CD14-positive monocyte (primary cell): Measurements from ENCODE around the gene TMPRSS11A. TPM values are rescaled to one million over a fixed set of nuclear protein-coding genes. Genes with fewer than 3 reads are reported as not detected.

Experiments
- DNase-seq, 3 donors: peaks; one replicate each; pipeline ENCODE4 v3.0.0-alpha.2; 2011 to 2022
- H2AFZ ChIP-seq: 2 replicates; pipeline ENCODE4 v1.6.0; 2012; ENCODE audit warnings: mild to moderate bottlenecking, low read depth, low read length, inconsistent platforms; ENCODE audit not compliant: insufficient read depth, poor library complexity, severe bottlenecking
- H3K27ac ChIP-seq, 2 donors: 1 replicate in 1 of 2; 2 replicates in 1 of 2; pipeline ENCODE4 v1.5.1; 2012 to 2013; ENCODE audit warnings: low read length in 2 of 2, control low read depth in 1 of 2, inconsistent platforms in 1 of 2, low read depth in 1 of 2, mild to moderate bottlenecking in 1 of 2
- H3K27me3 ChIP-seq, 2 donors: one replicate each; pipeline versions ENCODE4 v1.6.0 to v1.6.1; 2011 to 2013; ENCODE audit warnings: low read length in 2 of 2; ENCODE audit not compliant: control insufficient read depth in 2 of 2, insufficient read depth in 2 of 2
- H3K36me3 ChIP-seq, 2 donors: replicated peaks in 1 of 2; 1 replicate in 1 of 2; 2 replicates in 1 of 2; pipeline versions ENCODE4 v1.5.1 to v1.6.1; 2012 to 2013; ENCODE audit warnings: low read length in 2 of 2, control low read depth in 1 of 2, inconsistent platforms in 1 of 2, mild to moderate bottlenecking in 1 of 2; ENCODE audit not compliant: insufficient read depth in 2 of 2, control insufficient read depth in 1 of 2
- H3K4me1 ChIP-seq, 2 donors: 1 replicate in 1 of 2; 2 replicates in 1 of 2; pipeline versions ENCODE4 v1.5.1 to v1.6.1; 2012 to 2013; ENCODE audit warnings: low read length in 2 of 2, control low read depth in 1 of 2, inconsistent platforms in 1 of 2, mild to moderate bottlenecking in 1 of 2, moderate library complexity in 1 of 2; ENCODE audit not compliant: insufficient read depth in 2 of 2, control insufficient read depth in 1 of 2
- H3K4me2 ChIP-seq: replicated peaks from 2 replicates; pipeline ENCODE3; 2012; ENCODE audit warnings: low read length, moderate library complexity, mild to moderate bottlenecking; ENCODE audit not compliant: poor library complexity, severe bottlenecking; ENCODE audit errors: extremely low read depth
- H3K4me3 ChIP-seq, 3 experiments: fragments of 200-600 bp in 1 of 3; sonication (generic) in 1 of 3; replicated peaks in 1 of 3; 1 replicate in 2 of 3; 2 replicates in 1 of 3; pipeline ENCODE4 v1.5.1; 2011 to 2013; ENCODE audit warnings: low read length in 3 of 3, mild to moderate bottlenecking in 3 of 3, control low read depth in 2 of 3, low read depth in 2 of 3, inconsistent platforms in 1 of 3, moderate library complexity in 1 of 3
- H3K79me2 ChIP-seq: 2 replicates; pipeline ENCODE4 v1.6.0; 2012; ENCODE audit warnings: mild to moderate bottlenecking, control low read depth, inconsistent platforms, low read length, moderate library complexity; ENCODE audit not compliant: insufficient read depth
- H3K9ac ChIP-seq: 2 replicates; pipeline ENCODE4 v1.6.0; 2017; ENCODE audit warnings: low read length, mild to moderate bottlenecking; ENCODE audit not compliant: insufficient read depth, poor library complexity, severe bottlenecking
- H3K9me3 ChIP-seq, 2 donors: replicated peaks in 1 of 2; 1 replicate in 1 of 2; 2 replicates in 1 of 2; pipeline versions ENCODE4 v1.5.1 to v1.6.1; 2012 to 2013; ENCODE audit warnings: low read length in 2 of 2, control low read depth in 1 of 2; ENCODE audit not compliant: control insufficient read depth in 1 of 2, insufficient read depth in 1 of 2
- H4K20me1 ChIP-seq: 2 replicates; pipeline ENCODE4 v1.6.0; 2012; ENCODE audit warnings: mild to moderate bottlenecking, low read length, control low read depth, moderate library complexity; ENCODE audit not compliant: insufficient read depth
- H3K27ac Mint-ChIP-seq, 7 donors: one replicate each; pipeline ENCODE4 v1.8.0; 2020; ENCODE audit warnings: mild to moderate bottlenecking in 7 of 7, mixed read lengths in 7 of 7, moderate library complexity in 6 of 7, inconsistent platforms in 2 of 7
- H3K27me3 Mint-ChIP-seq, 3 donors: one replicate each; pipeline ENCODE4 v1.8.0; 2021 to 2022; ENCODE audit warnings: low read depth in 3 of 3, mild to moderate bottlenecking in 3 of 3, mixed read lengths in 3 of 3, moderate library complexity in 3 of 3, inconsistent platforms in 1 of 3
- H3K36me3 Mint-ChIP-seq, 2 donors: one replicate each; pipeline ENCODE4 v1.8.0; 2020; ENCODE audit warnings: mixed read lengths in 2 of 2, inconsistent platforms in 1 of 2, mild to moderate bottlenecking in 1 of 2
- H3K4me1 Mint-ChIP-seq: one replicate; pipeline ENCODE4 v1.8.0; 2020; ENCODE audit warnings: mild to moderate bottlenecking, mixed read lengths
- H3K4me3 Mint-ChIP-seq, 2 donors: one replicate each; pipeline ENCODE4 v1.8.0; 2020; ENCODE audit warnings: mild to moderate bottlenecking in 2 of 2, mixed read lengths in 2 of 2, moderate library complexity in 1 of 2
- H3K9me3 Mint-ChIP-seq, 7 donors: one replicate each; pipeline ENCODE4 v1.8.0; 2020 to 2022; ENCODE audit warnings: mixed read lengths in 7 of 7, mild to moderate bottlenecking in 6 of 7, moderate library complexity in 6 of 7, inconsistent platforms in 2 of 7
- WGBS: methylation state at CpG from one replicate; pipeline ENCODE4 v1.1.5; 2013; ENCODE audit warnings: missing lambda C conversion rate; ENCODE audit not compliant: insufficient coverage; 5-methylcytosine and 5-hydroxymethylcytosine counted together
- intact Hi-C, 2 donors: fragments of 100-400 bp; cut with micrococcal nuclease; formaldehyde crosslinking; loops; one replicate each; pipeline versions ENCODE4 v1.15.0 to v1.15.1; 2023
- polyA plus RNA-seq, 3 donors: library from polyadenylated mRNA; depleted of rRNA in 1 of 3; unstranded in 2 of 3; stranded (reverse) in 1 of 3; fragments of 300-500 nt in 2 of 3; fragments of >200 nt in 1 of 3; fragmentation: Illumina TruSeq in 2 of 3; gene quantifications; 1 replicate in 2 of 3; 2 replicates in 1 of 3; pipeline ENCODE4 v1.2.3, GENCODE V29; 2012 to 2021
- TF ChIP-seq, protein P1 (sequence below): fragments of 200-600 bp; IDR thresholded peaks from one replicate; pipeline ENCODE4 v1.8.0; 2022; ENCODE audit warnings: antibody characterized with exemption, mild to moderate bottlenecking

The TMPRSS11A gene
- polyA plus RNA-seq, 3 donors = not detected

DNA sequence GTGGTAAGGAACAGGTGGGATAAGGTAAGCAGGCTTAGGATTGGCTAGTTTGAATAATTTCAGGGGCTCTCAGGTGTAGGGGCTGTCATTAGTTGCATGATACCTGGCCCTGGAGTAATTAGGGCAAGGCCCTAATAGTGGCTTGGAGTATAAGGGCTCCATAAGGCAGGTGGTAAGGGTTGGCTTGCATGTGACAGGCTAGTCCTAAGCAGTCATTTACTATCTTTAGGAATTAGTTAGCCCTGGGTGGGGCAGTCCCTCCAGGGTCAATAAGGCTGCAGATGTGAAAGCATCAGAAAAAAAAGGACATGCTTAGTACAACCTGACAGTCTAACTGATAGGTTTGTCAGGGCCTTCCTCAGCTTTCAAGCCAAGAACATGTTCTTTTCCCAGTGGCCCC lies 71.6 kb downstream of the TMPRSS11A start:
- Histone ChIP-seq H3K27me3 (no peaks in the 10 kb centered on the region), H3K9ac (no peak overlapping the region), H3K9me3 (peaks cover 5 to 7% of the 10 kb centered on the region in 2 donors), H3K4me1 (peaks cover under 1 to 3% of the 10 kb centered on the region in 2 donors), H3K4me2 (no peak overlapping the region), H3K79me2 (no peaks in the 10 kb centered on the region), H3K27ac (no peak overlapping the region), H2AFZ (peak overlapping the region; percentile 16), H4K20me1 (no peaks in the 10 kb centered on the region), H3K4me3 (no peak overlapping the region), H3K36me3 (no peaks in the 10 kb centered on the region)
- peaks cover 0 to 11% (median 8%) of the 10 kb centered on the region in 7 donors for H3K9me3 Mint-ChIP-seq
- H3K4me3 Mint-ChIP-seq = no peak overlapping the region
- no peaks in the 10 kb centered on the region for H3K36me3 Mint-ChIP-seq
- peaks cover 17% of the 10 kb centered on the region for H3K4me1 Mint-ChIP-seq
- TF ChIP-seq, protein P1, sequence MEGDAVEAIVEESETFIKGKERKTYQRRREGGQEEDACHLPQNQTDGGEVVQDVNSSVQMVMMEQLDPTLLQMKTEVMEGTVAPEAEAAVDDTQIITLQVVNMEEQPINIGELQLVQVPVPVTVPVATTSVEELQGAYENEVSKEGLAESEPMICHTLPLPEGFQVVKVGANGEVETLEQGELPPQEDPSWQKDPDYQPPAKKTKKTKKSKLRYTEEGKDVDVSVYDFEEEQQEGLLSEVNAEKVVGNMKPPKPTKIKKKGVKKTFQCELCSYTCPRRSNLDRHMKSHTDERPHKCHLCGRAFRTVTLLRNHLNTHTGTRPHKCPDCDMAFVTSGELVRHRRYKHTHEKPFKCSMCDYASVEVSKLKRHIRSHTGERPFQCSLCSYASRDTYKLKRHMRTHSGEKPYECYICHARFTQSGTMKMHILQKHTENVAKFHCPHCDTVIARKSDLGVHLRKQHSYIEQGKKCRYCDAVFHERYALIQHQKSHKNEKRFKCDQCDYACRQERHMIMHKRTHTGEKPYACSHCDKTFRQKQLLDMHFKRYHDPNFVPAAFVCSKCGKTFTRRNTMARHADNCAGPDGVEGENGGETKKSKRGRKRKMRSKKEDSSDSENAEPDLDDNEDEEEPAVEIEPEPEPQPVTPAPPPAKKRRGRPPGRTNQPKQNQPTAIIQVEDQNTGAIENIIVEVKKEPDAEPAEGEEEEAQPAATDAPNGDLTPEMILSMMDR = no peak
- H3K27me3 Mint-ChIP-seq = peaks cover 0 to 2% (median 0%) of the 10 kb centered on the region in 3 donors
- intact Hi-C loops = no loop called here
- DNase-seq = no peak
- H3K27ac Mint-ChIP-seq = peak overlapping the region in 1 of 7 donors; percentile 48

DNA sequence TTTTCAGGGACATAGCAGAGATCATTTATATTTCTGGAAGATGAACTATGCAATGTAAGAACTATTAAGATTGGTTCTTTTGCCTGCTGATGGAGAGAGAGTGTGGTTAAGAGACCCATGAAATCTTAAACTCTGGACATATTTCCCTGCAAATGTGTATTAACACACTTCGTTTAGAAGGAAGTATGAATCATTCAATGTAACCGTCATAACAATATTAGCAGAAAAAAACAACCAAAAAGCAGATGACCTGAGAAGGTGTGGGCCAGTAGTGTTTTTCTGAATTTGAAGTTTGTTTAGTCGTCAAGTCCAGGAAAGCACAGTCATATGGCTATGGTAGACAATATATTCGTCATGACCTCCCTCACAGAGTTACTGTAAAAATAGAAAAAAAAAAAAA lies 77.0 kb downstream of the TMPRSS11A start:
- no peaks in the 10 kb centered on the region for H3K36me3 ChIP-seq
- no peaks in the 10 kb centered on the region for H3K9me3 ChIP-seq
- DNase-seq = peak; percentile 49 to 64 (median 51)
- H3K27ac Mint-ChIP-seq = peak overlapping the region; percentile 77 to 94 (median 92)
- H3K27me3 ChIP-seq = no peaks in the 10 kb centered on the region
- no peaks in the 10 kb centered on the region for H3K79me2 ChIP-seq
- no peaks in the 10 kb centered on the region for H3K36me3 Mint-ChIP-seq
- peak overlapping the region in 1 of 3 experiments; percentile 23 for H3K4me3 ChIP-seq
- TF ChIP-seq, protein P1 = no peak
- H4K20me1 ChIP-seq = no peaks in the 10 kb centered on the region
- H2AFZ ChIP-seq = peak overlapping the region; percentile 47
- H3K9me3 Mint-ChIP-seq = peaks cover 0 to 7% (median 0%) of the 10 kb centered on the region in 7 donors
- no peak overlapping the region for H3K9ac ChIP-seq
- H3K4me2 ChIP-seq = peak overlapping the region; percentile 35
- H3K27me3 Mint-ChIP-seq = peaks cover 0 to 2% (median 0%) of the 10 kb centered on the region in 3 donors
- H3K4me1 ChIP-seq = peaks cover 23 to 40% of the 10 kb centered on the region in 2 donors
- peak overlapping the region in 1 of 2 donors; percentile 78 for H3K27ac ChIP-seq
- no CpG with 5 or more reads among the region's 4 CpGs for WGBS
- intact Hi-C loops = no loop called here
- peak overlapping the region in 1 of 2 donors; percentile 73 for H3K4me3 Mint-ChIP-seq
- peaks cover 34% of the 10 kb centered on the region for H3K4me1 Mint-ChIP-seq
